ENCODE measurements around the gene ATP2B3. TPM values are rescaled to one million over a fixed set of nuclear protein-coding genes. Genes with fewer than 3 reads are reported as not detected.

Gene ATP2B3
- polyA plus RNA-seq, 4 donors, result 0.30 to 0.36 TPM; not detected in 2

GRCh38 chrX:153474718-153475117 lies 42.7 kb upstream of the ATP2B3 start:
- H3K4me1 ChIP-seq (ENCODE audit: control insufficient read depth in 3 of 3, insufficient read depth in 2 of 3, low read depth in 1 of 3, low read length in 2 of 3), result peaks cover 0 to 19% (median 3%) of the 10 kb centered on the region in 3 donors
- peak overlapping the region in 1 of 3 donors; percentile 31 for H3K27ac ChIP-seq (ENCODE audit: low read depth in 1 of 3, low read length in 2 of 3)
- no peaks in the 10 kb centered on the region for H3K27me3 ChIP-seq (ENCODE audit: control insufficient read depth in 3 of 3, insufficient read depth in 3 of 3, low read length in 3 of 3)
- H3K4me3 ChIP-seq (ENCODE audit: low read depth in 1 of 3, low read length in 3 of 3), result peak overlapping the region in 2 of 3 donors; percentile 15 to 32
- FAIRE-seq (no peak), DNase-seq (peak; percentile 1 to 61)
- no peaks in the 10 kb centered on the region for H3K36me3 ChIP-seq (ENCODE audit: control insufficient read depth in 3 of 3, insufficient read depth in 2 of 3, low read depth in 1 of 3, low read length in 3 of 3)
- WGBS, 3 donors, result 2 to 36% (median 17%) methylated on average over 10 to 59 of the region's 59 CpGs
- no peaks in the 10 kb centered on the region for H3K9me3 ChIP-seq (ENCODE audit: control insufficient read depth in 2 of 2, insufficient read depth in 1 of 2, low read depth in 1 of 2, low read length in 1 of 2)

DNA sequence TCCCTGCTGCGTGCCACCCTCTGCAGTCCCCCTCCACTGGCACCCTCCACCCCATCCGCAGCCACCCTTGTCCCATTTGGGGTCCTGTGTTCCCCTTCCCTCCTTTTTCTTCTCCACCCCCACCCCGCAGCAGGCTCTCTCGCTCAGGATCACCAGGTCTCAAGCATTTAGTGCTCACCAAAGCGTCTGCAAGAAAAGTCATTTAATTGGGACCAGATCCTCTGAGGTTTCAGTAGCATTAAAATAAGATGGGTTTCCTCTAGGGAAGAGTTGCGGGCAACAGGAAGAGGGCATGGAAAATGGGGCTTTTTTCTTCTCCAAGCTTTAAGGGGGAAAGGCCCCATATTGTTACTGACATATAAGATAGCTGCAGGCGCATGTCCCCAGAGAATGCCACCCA lies 42.2 kb upstream of the ATP2B3 start:
- H3K27ac ChIP-seq (ENCODE audit: low read depth in 1 of 3, low read length in 2 of 3), result no peak overlapping the region
- 66 to 88% (median 85%) methylated on average over 6 to 7 of the region's 7 CpGs for WGBS, 3 donors
- no peaks in the 10 kb centered on the region for H3K36me3 ChIP-seq (ENCODE audit: control insufficient read depth in 3 of 3, insufficient read depth in 2 of 3, low read depth in 1 of 3, low read length in 3 of 3)
- no peak for DNase-seq
- no peaks in the 10 kb centered on the region for H3K9me3 ChIP-seq (ENCODE audit: control insufficient read depth in 2 of 2, insufficient read depth in 1 of 2, low read depth in 1 of 2, low read length in 1 of 2)
- no peak for FAIRE-seq
- H3K4me1 ChIP-seq (ENCODE audit: control insufficient read depth in 3 of 3, insufficient read depth in 2 of 3, low read depth in 1 of 3, low read length in 2 of 3), result peaks cover 0 to 19% (median 3%) of the 10 kb centered on the region in 3 donors
- H3K4me3 ChIP-seq (ENCODE audit: low read depth in 1 of 3, low read length in 3 of 3), result peak overlapping the region in 1 of 3 donors; percentile 15
- no peaks in the 10 kb centered on the region for H3K27me3 ChIP-seq (ENCODE audit: control insufficient read depth in 3 of 3, insufficient read depth in 3 of 3, low read length in 3 of 3)

DNA sequence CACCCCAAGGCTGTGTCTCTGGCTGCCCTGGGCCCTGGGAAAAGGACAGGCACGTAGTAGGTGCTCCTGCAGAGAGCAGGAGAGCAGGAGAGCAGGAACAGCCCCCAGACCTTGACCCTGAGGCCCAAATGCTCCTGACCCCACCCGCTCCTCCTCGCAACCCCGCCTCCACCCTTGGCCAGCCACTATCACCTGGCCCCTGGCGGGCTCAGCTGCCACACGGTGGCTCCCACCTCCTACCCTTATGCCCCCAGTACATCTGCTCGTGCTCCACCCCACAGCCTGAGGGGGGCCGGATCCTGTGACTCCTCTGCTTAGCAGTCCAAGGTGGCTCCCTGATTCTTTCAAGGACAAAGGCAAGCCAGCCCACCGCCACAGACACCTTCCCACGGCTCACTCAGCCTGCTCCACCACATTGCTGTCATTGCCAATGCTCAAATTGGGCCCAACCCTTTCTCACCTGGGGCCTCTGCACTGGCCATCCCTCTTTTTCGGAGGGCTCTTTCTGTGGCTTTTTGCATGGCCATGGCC lies 41.6 kb upstream of the ATP2B3 start:
- peaks cover 0 to 19% (median 3%) of the 10 kb centered on the region in 3 donors for H3K4me1 ChIP-seq (ENCODE audit: control insufficient read depth in 3 of 3, insufficient read depth in 2 of 3, low read depth in 1 of 3, low read length in 2 of 3)
- WGBS, 3 donors, result 55 to 86% (median 64%) methylated on average over 9 to 11 of the region's 11 CpGs
- H3K36me3 ChIP-seq (ENCODE audit: control insufficient read depth in 3 of 3, insufficient read depth in 2 of 3, low read depth in 1 of 3, low read length in 3 of 3), result no peaks in the 10 kb centered on the region
- no peaks in the 10 kb centered on the region for H3K9me3 ChIP-seq (ENCODE audit: control insufficient read depth in 2 of 2, insufficient read depth in 1 of 2, low read depth in 1 of 2, low read length in 1 of 2)
- DNase-seq (no peak), FAIRE-seq (no peak)
- no peak overlapping the region for H3K27ac ChIP-seq (ENCODE audit: low read depth in 1 of 3, low read length in 2 of 3)
- H3K27me3 ChIP-seq (ENCODE audit: control insufficient read depth in 3 of 3, insufficient read depth in 3 of 3, low read length in 3 of 3), result no peaks in the 10 kb centered on the region
- H3K4me3 ChIP-seq (ENCODE audit: low read depth in 1 of 3, low read length in 3 of 3), result no peak overlapping the region

DNA sequence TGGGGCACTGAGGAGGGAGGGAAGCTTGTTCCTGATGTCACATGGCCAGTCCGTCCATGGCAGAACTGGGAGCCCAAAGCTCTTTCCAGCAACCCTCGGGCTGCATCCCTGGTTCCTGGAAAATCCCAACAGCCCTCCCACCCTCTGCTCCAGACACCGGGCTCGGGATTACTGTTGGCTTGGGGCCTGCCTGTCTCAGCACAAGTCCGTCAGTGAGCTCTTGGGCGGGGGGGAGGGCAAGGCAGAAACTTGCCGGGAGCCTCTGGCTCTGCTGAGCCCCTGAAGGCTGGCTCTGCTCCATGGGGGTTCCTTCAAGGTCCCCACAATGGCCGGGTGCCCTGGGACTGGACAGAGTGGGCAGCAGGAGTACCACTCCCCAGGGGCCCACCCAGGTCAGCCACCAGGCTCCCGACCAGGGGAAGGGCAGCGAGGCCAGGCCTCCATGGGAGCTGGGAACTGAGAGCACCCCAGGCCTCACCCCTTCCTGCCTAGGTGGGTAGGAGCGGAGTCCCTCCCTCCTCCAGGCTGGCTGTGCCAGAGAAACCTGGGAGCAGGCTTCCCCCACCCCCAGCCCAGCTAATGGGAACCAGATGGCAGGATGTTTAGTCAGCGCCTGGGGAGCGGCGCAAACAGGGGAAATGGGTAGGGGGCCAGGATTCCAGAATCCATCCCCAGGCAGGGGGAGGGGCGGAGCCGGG lies 40.6 kb upstream of the ATP2B3 start:
- Histone ChIP-seq H3K4me3 (ENCODE audit: low read depth in 1 of 3, low read length in 3 of 3) (no peak overlapping the region), H3K27ac (ENCODE audit: low read depth in 1 of 3, low read length in 2 of 3) (peak overlapping the region in 1 of 3 donors; percentile 28), H3K9me3 (ENCODE audit: control insufficient read depth in 2 of 2, insufficient read depth in 1 of 2, low read depth in 1 of 2, low read length in 1 of 2) (no peaks in the 10 kb centered on the region), H3K36me3 (ENCODE audit: control insufficient read depth in 3 of 3, insufficient read depth in 2 of 3, low read depth in 1 of 3, low read length in 3 of 3) (no peaks in the 10 kb centered on the region), H3K4me1 (ENCODE audit: control insufficient read depth in 3 of 3, insufficient read depth in 2 of 3, low read depth in 1 of 3, low read length in 2 of 3) (peaks cover 0 to 13% (median 3%) of the 10 kb centered on the region in 3 donors), H3K27me3 (ENCODE audit: control insufficient read depth in 3 of 3, insufficient read depth in 3 of 3, low read length in 3 of 3) (no peaks in the 10 kb centered on the region)
- 63 to 90% (median 79%) methylated on average over 7 to 16 of the region's 16 CpGs for WGBS, 3 donors
- FAIRE-seq (no peak), DNase-seq (no peak)

- no peak overlapping the region for H3K4me3 ChIP-seq (ENCODE audit: low read depth in 1 of 3, low read length in 3 of 3)
These were observed 40.0 kb upstream of the ATP2B3 start for GRCh38 chrX:153477364-153477857.

GRCh38 chrX:153477901-153478300 lies 39.5 kb upstream of the ATP2B3 start:
- 72 to 80% (median 74%) methylated on average over 9 of the region's 9 CpGs for WGBS, 3 donors

More at GRCh38 chrX:153477364-153477857, 40.0 kb upstream of the ATP2B3 start:
- WGBS, 3 donors, result 63 to 69% (median 66%) methylated on average over 8 to 11 of the region's 11 CpGs
- Histone ChIP-seq H3K36me3 (ENCODE audit: control insufficient read depth in 3 of 3, insufficient read depth in 2 of 3, low read depth in 1 of 3, low read length in 3 of 3) (no peaks in the 10 kb centered on the region), H3K4me1 (ENCODE audit: control insufficient read depth in 3 of 3, insufficient read depth in 2 of 3, low read depth in 1 of 3, low read length in 2 of 3) (peaks cover 0 to 13% (median 3%) of the 10 kb centered on the region in 3 donors), H3K9me3 (ENCODE audit: control insufficient read depth in 2 of 2, insufficient read depth in 1 of 2, low read depth in 1 of 2, low read length in 1 of 2) (no peaks in the 10 kb centered on the region), H3K27ac (ENCODE audit: low read depth in 1 of 3, low read length in 2 of 3) (peak overlapping the region in 1 of 3 donors; percentile 28), H3K27me3 (ENCODE audit: control insufficient read depth in 3 of 3, insufficient read depth in 3 of 3, low read length in 3 of 3) (no peaks in the 10 kb centered on the region)
- DNase-seq, result no peak
- FAIRE-seq, result no peak

GRCh38 chrX:153478746-153479145 lies 38.7 kb upstream of the ATP2B3 start:
- 78 to 85% (median 81%) methylated on average over 10 to 16 of the region's 16 CpGs for WGBS, 3 donors
- DNase-seq, result no peak
- H3K27me3 ChIP-seq (ENCODE audit: control insufficient read depth in 3 of 3, insufficient read depth in 3 of 3, low read length in 3 of 3), result no peaks in the 10 kb centered on the region
- H3K4me3 ChIP-seq (ENCODE audit: low read depth in 1 of 3, low read length in 3 of 3), result no peak overlapping the region
- H3K9me3 ChIP-seq (ENCODE audit: control insufficient read depth in 2 of 2, insufficient read depth in 1 of 2, low read depth in 1 of 2, low read length in 1 of 2), result no peaks in the 10 kb centered on the region
- H3K36me3 ChIP-seq (ENCODE audit: control insufficient read depth in 3 of 3, insufficient read depth in 2 of 3, low read depth in 1 of 3, low read length in 3 of 3), result no peaks in the 10 kb centered on the region
- no peak overlapping the region for H3K27ac ChIP-seq (ENCODE audit: low read depth in 1 of 3, low read length in 2 of 3)
- H3K4me1 ChIP-seq (ENCODE audit: control insufficient read depth in 3 of 3, insufficient read depth in 2 of 3, low read depth in 1 of 3, low read length in 2 of 3), result peaks cover 0 to 13% (median 3%) of the 10 kb centered on the region in 3 donors
- FAIRE-seq, result no peak

More at GRCh38 chrX:153477901-153478300, 39.5 kb upstream of the ATP2B3 start:
- Histone ChIP-seq H3K4me1 (ENCODE audit: control insufficient read depth in 3 of 3, insufficient read depth in 2 of 3, low read depth in 1 of 3, low read length in 2 of 3) (peaks cover 0 to 13% (median 3%) of the 10 kb centered on the region in 3 donors), H3K27ac (ENCODE audit: low read depth in 1 of 3, low read length in 2 of 3) (peak overlapping the region in 1 of 3 donors; percentile 28), H3K9me3 (ENCODE audit: control insufficient read depth in 2 of 2, insufficient read depth in 1 of 2, low read depth in 1 of 2, low read length in 1 of 2) (no peaks in the 10 kb centered on the region), H3K36me3 (ENCODE audit: control insufficient read depth in 3 of 3, insufficient read depth in 2 of 3, low read depth in 1 of 3, low read length in 3 of 3) (no peaks in the 10 kb centered on the region), H3K4me3 (ENCODE audit: low read depth in 1 of 3, low read length in 3 of 3) (no peak overlapping the region), H3K27me3 (ENCODE audit: control insufficient read depth in 3 of 3, insufficient read depth in 3 of 3, low read length in 3 of 3) (no peaks in the 10 kb centered on the region)
- no peak for DNase-seq
- FAIRE-seq, result no peak

DNA sequence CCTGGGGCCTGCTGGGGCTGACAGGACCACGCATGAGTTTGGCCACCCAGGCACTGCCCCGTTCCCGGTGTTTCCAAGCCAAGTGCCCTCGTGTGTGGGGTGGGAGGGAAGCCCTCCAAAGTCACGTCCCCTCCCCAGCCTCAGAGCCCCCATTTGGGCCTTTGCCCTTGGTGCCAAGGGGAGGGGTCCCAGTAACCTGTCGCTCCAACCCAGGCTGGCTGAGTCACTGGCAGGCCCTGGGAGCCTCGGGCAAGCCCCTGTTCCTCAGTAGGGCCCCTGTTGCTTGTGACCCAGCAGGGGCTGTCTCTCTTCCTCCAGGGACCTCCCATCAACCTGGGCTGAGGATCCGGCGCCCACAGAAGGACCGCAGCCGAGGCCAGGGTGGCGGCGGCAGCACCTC lies 36.4 kb upstream of the ATP2B3 start:
- FAIRE-seq (no peak), DNase-seq (no peak)
- no peaks in the 10 kb centered on the region for H3K27me3 ChIP-seq (ENCODE audit: control insufficient read depth in 3 of 3, insufficient read depth in 3 of 3, low read length in 3 of 3)
- peaks cover 0 to 2% (median 0%) of the 10 kb centered on the region in 3 donors for H3K4me1 ChIP-seq (ENCODE audit: control insufficient read depth in 3 of 3, insufficient read depth in 2 of 3, low read depth in 1 of 3, low read length in 2 of 3)
- H3K9me3 ChIP-seq (ENCODE audit: control insufficient read depth in 2 of 2, insufficient read depth in 1 of 2, low read depth in 1 of 2, low read length in 1 of 2), result no peaks in the 10 kb centered on the region
- H3K27ac ChIP-seq (ENCODE audit: low read depth in 1 of 3, low read length in 2 of 3), result no peak overlapping the region
- WGBS, 3 donors, result 90 to 100% (median 93%) methylated on average over 4 to 13 of the region's 13 CpGs
- no peak overlapping the region for H3K4me3 ChIP-seq (ENCODE audit: low read depth in 1 of 3, low read length in 3 of 3)
- H3K36me3 ChIP-seq (ENCODE audit: control insufficient read depth in 3 of 3, insufficient read depth in 2 of 3, low read depth in 1 of 3, low read length in 3 of 3), result no peaks in the 10 kb centered on the region

All from small intestine (tissue), 7 donors.